GM18868 (cell line): ENCODE results near the gene MMRN2.

Source experiments
- ATAC-seq: cut with Tn5 transposase; IDR thresholded peaks from one replicate; pipeline ENCODE4 v1.9.1; 2021; ENCODE audit warnings: mild to moderate bottlenecking, moderate library complexity; ENCODE audit not compliant: unreplicated experiment

MMRN2 gene

GRCh38 chr10:86970162-86970981, 13.0 kb upstream of the MMRN2 start:
- no peak for ATAC-seq

GRCh38 chr10:86969421-86970041, 12.1 kb upstream of the MMRN2 start:
- ATAC-seq = no peak

DNA sequence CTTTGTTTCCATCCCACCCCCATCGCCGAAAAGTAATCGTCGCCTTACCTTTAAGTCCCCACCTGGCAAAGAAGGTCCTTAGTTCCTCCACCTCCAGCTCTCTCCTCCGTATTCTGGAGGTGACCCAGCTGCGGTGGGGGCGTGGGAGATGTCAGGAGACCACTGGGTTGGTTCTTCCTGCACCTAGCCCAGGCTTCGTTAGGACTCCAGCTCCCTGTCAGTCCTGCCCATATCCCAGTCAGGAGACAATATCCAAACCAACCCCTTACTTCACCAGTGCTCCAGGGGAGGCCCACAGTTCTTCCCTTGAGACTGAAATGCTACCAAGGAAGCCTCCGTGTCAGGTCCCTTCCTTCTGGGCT, 11.6 kb upstream of the MMRN2 start:
- ATAC-seq = no peak

- no peak for ATAC-seq
Observed at GRCh38 chr10:86968271-86968993, 11.0 kb upstream of the MMRN2 start, which contains the start of gene ADIRF. Gene ADIRF, plus strand, starts transcription at chr10:86968482. Its CDS starts 63 bp downstream, at chr10:86968545.

- no peak for ATAC-seq
Observed at GRCh38 chr10:86967481-86967941, 10.1 kb upstream of the MMRN2 start.

GRCh38 chr10:86965986-86966654, 8.7 kb upstream of the MMRN2 start:
- ATAC-seq = peak; percentile 25

DNA sequence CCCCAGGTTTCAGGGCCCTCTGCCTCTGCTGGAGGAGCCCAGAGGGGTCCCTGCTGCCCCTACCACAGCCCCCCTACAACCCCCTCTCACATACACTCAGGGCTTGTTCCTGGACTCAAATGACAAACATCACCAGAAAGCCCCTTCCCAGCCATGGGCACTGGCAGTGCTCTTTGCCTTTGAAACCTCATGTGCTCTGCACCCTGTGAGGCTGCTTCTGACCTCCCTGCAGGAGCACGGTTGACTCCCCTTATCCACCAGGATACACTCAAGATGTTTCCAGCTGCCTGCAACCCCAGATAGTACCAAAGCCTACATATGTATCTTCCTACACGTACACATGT, 7.4 kb upstream of the MMRN2 start:
- no peak for ATAC-seq

- ATAC-seq = no peak
Observed at GRCh38 chr10:86964061-86964846, 6.8 kb upstream of the MMRN2 start.

- ATAC-seq = no peak
Observed at GRCh38 chr10:86963341-86963919, 6.0 kb upstream of the MMRN2 start.

DNA sequence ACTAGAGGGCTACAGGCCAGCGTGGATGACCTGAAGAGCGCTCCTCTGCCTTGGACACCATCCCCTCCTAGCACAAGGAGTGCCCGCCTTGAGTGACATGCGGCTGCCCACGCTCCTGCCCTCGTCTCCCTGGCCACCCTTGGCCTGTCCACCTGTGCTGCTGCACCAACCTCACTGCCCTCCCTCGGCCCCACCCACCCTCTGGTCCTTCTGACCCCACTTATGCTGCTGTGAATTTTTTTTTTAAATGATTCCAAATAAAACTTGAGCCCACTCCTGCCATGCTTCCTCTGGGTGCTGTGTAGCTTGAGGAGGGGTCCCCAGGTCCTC, 5.5 kb upstream of the MMRN2 start:
- no peak for ATAC-seq

GRCh38 chr10:86962136-86962980, 4.9 kb upstream of the MMRN2 start:
- no peak for ATAC-seq

DNA sequence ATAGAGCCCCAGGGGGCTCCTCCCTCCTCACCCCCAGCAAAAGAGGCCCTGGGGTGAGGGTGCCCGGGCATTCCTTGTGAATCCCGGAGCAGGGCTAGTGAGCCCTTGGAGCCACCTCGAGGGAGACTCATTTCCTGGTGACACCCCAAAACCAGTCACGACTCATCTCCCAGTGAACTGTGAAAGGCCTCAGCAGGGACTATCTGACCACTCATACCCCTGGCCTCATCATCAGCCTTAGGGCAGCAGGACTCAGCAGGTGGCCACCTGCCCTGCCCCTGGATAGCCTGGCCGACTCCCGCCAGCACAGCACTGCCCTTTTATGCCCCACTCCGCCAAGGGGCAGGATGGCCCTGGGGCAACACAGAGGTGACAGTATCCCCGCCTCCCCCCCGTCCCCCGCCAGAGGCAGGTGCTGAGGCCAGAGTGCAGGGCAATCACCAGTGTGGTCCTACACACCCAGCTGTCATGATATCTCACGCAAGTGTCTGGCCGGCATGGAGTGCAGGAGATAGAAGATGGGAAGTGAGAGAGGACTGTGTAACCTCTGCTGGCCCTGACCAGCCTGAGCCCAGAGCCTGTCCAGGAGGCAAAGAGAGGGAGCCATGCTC, 4.2 kb upstream of the MMRN2 start:
- ATAC-seq = no peak

- ATAC-seq = no peak
Observed at GRCh38 chr10:86960863-86961434, 3.5 kb upstream of the MMRN2 start.

DNA sequence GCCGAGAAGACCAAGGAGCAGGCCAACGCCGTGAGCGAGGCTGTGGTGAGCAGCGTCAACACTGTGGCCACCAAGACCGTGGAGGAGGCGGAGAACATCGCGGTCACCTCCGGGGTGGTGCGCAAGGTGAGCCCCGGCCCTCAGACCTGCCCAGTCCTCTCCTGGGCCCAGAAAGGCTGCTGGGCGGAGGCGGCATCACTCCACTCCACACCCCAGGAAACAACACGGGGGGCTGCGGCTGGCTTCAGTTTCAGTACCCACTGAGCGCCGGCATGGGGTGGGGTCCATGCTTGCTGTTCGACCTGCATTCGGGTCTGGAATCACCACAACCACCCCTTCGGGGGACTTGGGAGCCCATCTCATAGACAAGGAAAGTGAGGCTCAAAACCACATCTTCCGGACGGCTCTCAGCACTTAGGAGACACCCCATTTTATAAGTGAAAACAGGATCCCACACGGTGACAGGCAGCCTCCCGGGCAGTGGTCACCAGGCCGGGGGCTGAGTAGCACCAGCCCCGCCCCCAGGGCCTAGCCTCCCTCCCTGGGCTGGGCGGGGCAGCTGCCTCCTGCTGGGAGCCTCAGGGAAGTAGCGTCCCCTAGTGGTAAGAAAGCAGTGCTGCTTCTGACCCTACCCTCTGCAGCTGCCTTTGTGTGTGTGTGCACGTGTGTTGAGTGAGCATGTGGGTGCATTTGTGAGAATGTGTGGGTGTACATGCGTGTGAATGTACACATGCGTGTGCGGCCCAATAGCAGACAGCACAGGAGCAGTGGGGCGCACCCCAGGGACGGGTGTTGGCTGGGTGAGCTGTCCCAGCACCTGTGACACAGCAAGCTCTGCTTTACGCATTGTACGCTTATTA, 2.8 kb upstream of the MMRN2 start:
- peak; percentile 82 for ATAC-seq

DNA sequence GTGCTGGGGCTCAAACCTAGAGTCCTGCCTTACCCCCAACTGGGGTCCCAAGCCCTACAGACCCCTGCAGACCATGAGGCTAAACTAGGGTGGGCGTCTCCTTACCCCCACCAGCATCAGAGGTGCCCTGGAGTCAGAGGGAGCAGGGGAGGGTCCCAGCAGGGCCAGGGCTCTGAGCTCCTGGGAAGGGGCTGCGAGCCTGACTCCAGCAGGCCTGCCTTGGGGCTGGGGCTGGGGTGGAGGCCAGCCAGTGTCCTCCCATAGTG, 2.3 kb upstream of the MMRN2 start:
- no peak for ATAC-seq

DNA sequence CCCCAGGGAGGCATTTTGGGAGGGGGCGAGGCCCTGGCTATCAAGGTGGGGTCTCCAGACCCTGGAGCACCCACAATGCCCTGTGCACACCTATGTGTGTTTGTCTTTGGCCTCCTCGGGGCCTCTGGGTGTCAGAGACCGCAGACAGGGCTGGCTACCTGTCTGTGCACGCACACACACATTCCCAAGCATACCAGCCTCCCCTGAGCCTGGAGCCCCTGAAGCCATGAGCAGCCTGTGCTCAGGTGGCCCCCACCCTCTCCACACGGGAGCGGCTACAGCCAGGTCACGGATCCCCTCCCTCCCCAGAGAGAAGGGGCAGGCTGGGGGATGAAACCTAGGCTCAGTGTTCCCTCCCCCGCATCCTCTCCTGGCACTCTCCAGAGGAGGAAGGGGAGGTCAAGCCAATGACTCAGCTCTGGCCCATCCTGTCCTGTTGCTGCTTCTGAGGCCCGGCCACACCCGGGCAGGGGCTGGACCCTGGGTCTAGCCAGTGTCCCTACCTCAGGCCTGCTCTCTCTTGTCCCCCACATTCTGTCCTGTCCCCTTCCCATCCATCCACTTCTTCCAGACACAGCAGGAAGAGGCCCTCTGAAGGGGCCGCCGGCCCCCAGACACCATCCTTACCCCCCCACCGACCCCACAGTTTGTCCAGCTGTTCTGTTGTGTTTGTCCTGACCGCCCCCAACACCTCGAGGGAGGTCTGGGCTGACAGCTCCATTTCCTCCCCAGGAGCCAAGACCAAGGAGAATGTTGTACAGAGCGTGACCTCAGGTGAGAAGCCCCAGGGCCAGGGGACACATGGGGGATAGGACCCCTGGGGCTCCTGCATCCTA, 1.7 kb upstream of the MMRN2 start:
- ATAC-seq = no peak
